ENCODE results near the gene FAM222B.
"Not testable (repeated sequence)": the region's sequence is repeated elsewhere in the genome, so short reads cannot be mapped to it uniquely, and the experiment has no call there.

DNA sequence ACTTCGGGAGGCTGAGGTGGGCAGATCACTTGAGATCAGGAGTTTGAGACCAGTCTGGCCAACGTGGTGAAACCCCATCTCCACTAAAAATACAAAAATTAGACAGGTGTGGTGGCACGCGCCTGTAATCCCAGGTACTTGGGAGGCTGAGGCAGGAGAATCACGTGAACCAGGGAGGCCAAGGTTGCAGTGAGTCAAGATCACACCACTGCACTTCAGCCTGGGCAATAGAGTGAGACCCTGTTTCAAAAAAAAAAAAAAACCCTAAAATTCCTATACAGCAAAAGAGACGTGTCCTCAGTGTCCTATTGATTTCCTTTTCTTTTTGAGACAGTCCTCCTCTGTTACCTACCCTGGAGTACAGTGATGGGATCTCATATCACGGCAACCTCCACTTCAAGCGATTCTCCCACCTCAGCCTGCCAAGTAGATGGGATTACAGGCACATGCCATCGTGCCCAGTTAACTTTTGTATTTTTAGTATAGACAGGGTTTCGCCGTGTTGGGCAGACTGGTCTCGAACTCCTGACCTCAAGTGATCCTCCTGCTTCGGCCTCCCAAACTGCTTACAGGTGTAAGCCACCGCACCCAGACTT lies 47.6 kb downstream of the FAM222B start:
- not testable (repeated sequence) for TF ChIP-seq REST (IDR thresholded peaks at IDR 0.05; ENCODE audit: borderline replicate concordance); POLR2AphosphoS5 (IDR thresholded peaks at IDR 0.05)
- TF ChIP-seq, protein P1, sequence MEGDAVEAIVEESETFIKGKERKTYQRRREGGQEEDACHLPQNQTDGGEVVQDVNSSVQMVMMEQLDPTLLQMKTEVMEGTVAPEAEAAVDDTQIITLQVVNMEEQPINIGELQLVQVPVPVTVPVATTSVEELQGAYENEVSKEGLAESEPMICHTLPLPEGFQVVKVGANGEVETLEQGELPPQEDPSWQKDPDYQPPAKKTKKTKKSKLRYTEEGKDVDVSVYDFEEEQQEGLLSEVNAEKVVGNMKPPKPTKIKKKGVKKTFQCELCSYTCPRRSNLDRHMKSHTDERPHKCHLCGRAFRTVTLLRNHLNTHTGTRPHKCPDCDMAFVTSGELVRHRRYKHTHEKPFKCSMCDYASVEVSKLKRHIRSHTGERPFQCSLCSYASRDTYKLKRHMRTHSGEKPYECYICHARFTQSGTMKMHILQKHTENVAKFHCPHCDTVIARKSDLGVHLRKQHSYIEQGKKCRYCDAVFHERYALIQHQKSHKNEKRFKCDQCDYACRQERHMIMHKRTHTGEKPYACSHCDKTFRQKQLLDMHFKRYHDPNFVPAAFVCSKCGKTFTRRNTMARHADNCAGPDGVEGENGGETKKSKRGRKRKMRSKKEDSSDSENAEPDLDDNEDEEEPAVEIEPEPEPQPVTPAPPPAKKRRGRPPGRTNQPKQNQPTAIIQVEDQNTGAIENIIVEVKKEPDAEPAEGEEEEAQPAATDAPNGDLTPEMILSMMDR (IDR thresholded peaks at IDR 0.05; ENCODE audit: poor library complexity, severe bottlenecking) = not testable (repeated sequence)
